ENCODE results near the gene AMIGO3. TPM values are rescaled to one million over a fixed set of nuclear protein-coding genes. Genes with fewer than 3 reads are reported as not detected.

AMIGO3 gene
- total and polyA plus RNA-seq, 2 experiments from 2014 or later, result 2.9 to 10.4 TPM

DNA sequence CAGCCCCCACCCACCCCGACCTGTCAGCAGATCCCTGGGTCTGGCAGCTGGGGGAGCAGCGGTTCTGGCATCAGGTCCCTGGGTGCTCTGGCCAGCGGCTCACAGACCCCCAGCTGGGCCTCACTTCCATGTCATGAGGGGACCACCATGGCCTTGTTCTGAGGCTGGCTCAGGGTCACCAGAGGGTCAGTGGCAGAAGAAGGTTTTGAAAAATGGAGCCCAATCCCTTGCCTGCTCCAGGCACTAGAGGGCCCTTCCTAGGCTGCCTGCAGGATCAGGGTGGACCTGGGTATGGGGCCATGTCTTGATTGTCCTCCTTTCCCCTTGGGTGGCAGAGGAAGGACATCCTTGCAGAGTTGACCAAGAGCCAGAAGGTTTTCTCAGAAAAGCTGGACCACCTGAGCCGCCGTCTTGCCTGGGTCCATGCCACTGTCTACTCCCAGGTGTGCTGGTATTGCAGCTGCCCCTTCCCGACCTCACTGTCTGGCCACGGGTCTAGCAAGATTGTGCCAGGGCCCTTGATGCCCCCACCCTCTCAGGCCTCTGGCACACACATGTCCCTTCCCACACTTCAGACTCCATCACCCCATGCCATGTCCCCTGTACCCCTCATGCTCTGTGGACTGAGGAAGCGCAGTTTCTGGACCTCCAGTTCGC, 12.9 kb downstream of the AMIGO3 start:
- Mint-ChIP-seq H3K27ac (no peak overlapping the region), H3K4me1 (peaks cover 8% of the 10 kb centered on the region; the same call in 2 of the 3 replicates), H3K4me3 (no peak overlapping the region), H3K9me3 (no peaks in the 10 kb centered on the region), H3K27me3 (ENCODE audit: insufficient read depth, low read depth, poor library complexity) (peaks cover 14% of the 10 kb centered on the region), H3K36me3 (ENCODE audit: low read depth) (peaks cover 12% of the 10 kb centered on the region)
- H3K4me2 ChIP-seq, result no peak overlapping the region
- no peaks in the 10 kb centered on the region for H3K27me3 ChIP-seq (ENCODE audit: insufficient read depth)
- H3K27ac ChIP-seq (ENCODE audit: low read depth), result no peak overlapping the region
- no peaks in the 10 kb centered on the region; the same call in 1 of the 2 replicates for H3F3A ChIP-seq (replicated peaks; ENCODE audit: low read depth)
- no peaks in the 10 kb centered on the region for H3K9me2 ChIP-seq (ENCODE audit: insufficient read depth)
- no peaks in the 10 kb centered on the region for H3K79me2 ChIP-seq (replicated peaks; ENCODE audit: insufficient read depth)
- no peak for ATAC-seq
- no peak overlapping the region for H3K4me3 ChIP-seq
- no peaks in the 10 kb centered on the region for H3K36me3 ChIP-seq (ENCODE audit: insufficient read depth)
- H3K4me1 ChIP-seq (ENCODE audit: insufficient read depth), result no peaks in the 10 kb centered on the region
- no peak overlapping the region for H2AFZ ChIP-seq
- no peak for TF ChIP-seq EZH2phosphoT487 (IDR thresholded peaks at IDR 0.05; ENCODE audit: unreplicated experiment)
- TF ChIP-seq, protein P1, sequence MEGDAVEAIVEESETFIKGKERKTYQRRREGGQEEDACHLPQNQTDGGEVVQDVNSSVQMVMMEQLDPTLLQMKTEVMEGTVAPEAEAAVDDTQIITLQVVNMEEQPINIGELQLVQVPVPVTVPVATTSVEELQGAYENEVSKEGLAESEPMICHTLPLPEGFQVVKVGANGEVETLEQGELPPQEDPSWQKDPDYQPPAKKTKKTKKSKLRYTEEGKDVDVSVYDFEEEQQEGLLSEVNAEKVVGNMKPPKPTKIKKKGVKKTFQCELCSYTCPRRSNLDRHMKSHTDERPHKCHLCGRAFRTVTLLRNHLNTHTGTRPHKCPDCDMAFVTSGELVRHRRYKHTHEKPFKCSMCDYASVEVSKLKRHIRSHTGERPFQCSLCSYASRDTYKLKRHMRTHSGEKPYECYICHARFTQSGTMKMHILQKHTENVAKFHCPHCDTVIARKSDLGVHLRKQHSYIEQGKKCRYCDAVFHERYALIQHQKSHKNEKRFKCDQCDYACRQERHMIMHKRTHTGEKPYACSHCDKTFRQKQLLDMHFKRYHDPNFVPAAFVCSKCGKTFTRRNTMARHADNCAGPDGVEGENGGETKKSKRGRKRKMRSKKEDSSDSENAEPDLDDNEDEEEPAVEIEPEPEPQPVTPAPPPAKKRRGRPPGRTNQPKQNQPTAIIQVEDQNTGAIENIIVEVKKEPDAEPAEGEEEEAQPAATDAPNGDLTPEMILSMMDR (conservative IDR thresholded peaks at IDR 0.05; ENCODE audit: low read depth in 2 of 2), result 0 out of 4 replicates have a peak, but pooled peaks of 1 of the 2 experiments have one; percentile 6
- no peak for TF ChIP-seq ZNF114 (CRISPR knock-in tag; IDR thresholded peaks at IDR 0.05)
- no peak for DNase-seq (ENCODE audit: low spot score)
- H4K20me1 ChIP-seq (replicated peaks; ENCODE audit: insufficient read depth), result peaks cover 6% of the 10 kb centered on the region; the same call in 1 of the 2 replicates

DNA sequence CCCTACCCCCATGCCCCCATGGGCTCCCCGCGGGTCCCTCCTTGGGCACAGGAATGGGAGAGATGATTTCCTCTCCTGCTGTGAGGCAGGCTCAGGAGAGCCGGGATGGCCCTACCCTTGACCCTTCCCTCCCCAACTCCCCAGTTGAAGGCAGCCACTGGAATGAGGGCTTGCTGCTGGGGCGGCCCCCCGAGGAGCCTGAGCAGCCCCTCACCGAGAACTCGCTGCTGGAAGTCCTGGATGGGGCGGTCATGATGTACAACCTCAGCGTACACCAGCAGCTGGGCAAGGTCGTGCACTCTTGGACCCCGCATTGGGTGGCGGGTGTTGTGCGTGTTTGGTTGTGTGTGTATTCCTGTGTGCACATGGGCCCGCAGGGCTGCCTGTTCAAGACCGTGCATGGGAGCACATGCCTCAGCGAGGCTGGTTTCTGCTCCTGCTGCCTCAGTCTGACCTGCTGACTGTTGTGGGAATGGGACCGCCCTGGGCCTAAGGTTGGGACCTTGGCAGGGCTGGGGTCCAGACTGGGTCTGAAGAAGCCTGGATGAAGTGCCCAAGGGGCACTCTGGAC, 14.0 kb downstream of the AMIGO3 start:
- H3K79me2 ChIP-seq (replicated peaks; ENCODE audit: insufficient read depth), result no peaks in the 10 kb centered on the region
- no peak overlapping the region for H3K4me3 Mint-ChIP-seq
- no peak for TF ChIP-seq ZNF331 (CRISPR knock-in tag; IDR thresholded peaks at IDR 0.05; ENCODE audit: low read depth)
- TF ChIP-seq STAT1 (IDR thresholded peaks at IDR 0.05; ENCODE audit: unreplicated experiment), result no peak
- TF ChIP-seq CREB1 (CRISPR knock-in tag; IDR thresholded peaks at IDR 0.05; ENCODE audit: low read depth), result no peak
- no peak for TF ChIP-seq POLR2AphosphoS5 (IDR thresholded peaks at IDR 0.05; ENCODE audit: low read depth)
- no peak for TF ChIP-seq EZH2 (IDR thresholded peaks at IDR 0.05; ENCODE audit: low read depth, unreplicated experiment)
- no peak for TF ChIP-seq JUNB (IDR thresholded peaks at IDR 0.05; ENCODE audit: unreplicated experiment)
- TF ChIP-seq, protein P2, sequence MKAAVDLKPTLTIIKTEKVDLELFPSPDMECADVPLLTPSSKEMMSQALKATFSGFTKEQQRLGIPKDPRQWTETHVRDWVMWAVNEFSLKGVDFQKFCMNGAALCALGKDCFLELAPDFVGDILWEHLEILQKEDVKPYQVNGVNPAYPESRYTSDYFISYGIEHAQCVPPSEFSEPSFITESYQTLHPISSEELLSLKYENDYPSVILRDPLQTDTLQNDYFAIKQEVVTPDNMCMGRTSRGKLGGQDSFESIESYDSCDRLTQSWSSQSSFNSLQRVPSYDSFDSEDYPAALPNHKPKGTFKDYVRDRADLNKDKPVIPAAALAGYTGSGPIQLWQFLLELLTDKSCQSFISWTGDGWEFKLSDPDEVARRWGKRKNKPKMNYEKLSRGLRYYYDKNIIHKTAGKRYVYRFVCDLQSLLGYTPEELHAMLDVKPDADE (IDR thresholded peaks at IDR 0.05), result no peak
- TF ChIP-seq, protein P1 (conservative IDR thresholded peaks at IDR 0.05; ENCODE audit: low read depth in 2 of 2), result no peak

More for the DNA sequence above, 14.0 kb downstream of the AMIGO3 start:
- no peaks in the 10 kb centered on the region; the same call in 1 of the 2 replicates for H3F3A ChIP-seq (replicated peaks; ENCODE audit: low read depth)
- Mint-ChIP-seq H3K27ac (no peak overlapping the region), H3K27me3 (ENCODE audit: insufficient read depth, low read depth, poor library complexity) (peaks cover 24% of the 10 kb centered on the region), H3K36me3 (ENCODE audit: low read depth) (peaks cover 15% of the 10 kb centered on the region), H3K4me1 (peaks cover 18% of the 10 kb centered on the region), H3K9me3 (no peaks in the 10 kb centered on the region)
- H3K4me3 ChIP-seq, result no peak overlapping the region
- no peaks in the 10 kb centered on the region for H3K27me3 ChIP-seq (ENCODE audit: insufficient read depth)
- no peak overlapping the region for H3K27ac ChIP-seq (ENCODE audit: low read depth)
- ATAC-seq, result no peak
- H2AFZ ChIP-seq, result no peak overlapping the region
- peaks cover 10% of the 10 kb centered on the region for H4K20me1 ChIP-seq (replicated peaks; ENCODE audit: insufficient read depth)
- H3K4me1 ChIP-seq (ENCODE audit: insufficient read depth), result no peaks in the 10 kb centered on the region
- no peaks in the 10 kb centered on the region for H3K36me3 ChIP-seq (ENCODE audit: insufficient read depth)
- no peak for DNase-seq (ENCODE audit: low spot score)
- H3K4me2 ChIP-seq, result no peak overlapping the region
- no peaks in the 10 kb centered on the region for H3K9me2 ChIP-seq (ENCODE audit: insufficient read depth)
